Left ventricle myocardium superior (tissue), 1 donor: ENCODE results near the gene CARD10. TPM values are rescaled to one million over a fixed set of nuclear protein-coding genes. Genes with fewer than 3 reads are reported as not detected.

Experiments used
- ATAC-seq: fragments of 200-7000 bp; cut with Tn5 transposase; one replicate; pipeline ENCODE4 v1.9.1; 2020; ENCODE audit warnings: mild to moderate bottlenecking, moderate library complexity
- DNase-seq: peaks from one replicate; pipeline ENCODE4 v3.0.0-alpha.2; 2020
- intact Hi-C: fragments of 100-400 bp; cut with micrococcal nuclease; formaldehyde crosslinking; loops from one replicate; pipeline ENCODE4 v1.11.0; 2022
- total RNA-seq: library from RNA; stranded (reverse); fragmentation: NEBNext Ultra II Directional; extraction: Animal tissue kit (Norgen Biotek cat#: 25700); gene quantifications from one replicate; pipeline ENCODE4 v1.2.1, GENCODE V29; 2021
- donor health status: DM: no; HTN: yes; CAD: no; lungs with severe emphysema.

The CARD10 gene
- total RNA-seq, 1 donor from 2014 or later: 10.0 TPM

DNA sequence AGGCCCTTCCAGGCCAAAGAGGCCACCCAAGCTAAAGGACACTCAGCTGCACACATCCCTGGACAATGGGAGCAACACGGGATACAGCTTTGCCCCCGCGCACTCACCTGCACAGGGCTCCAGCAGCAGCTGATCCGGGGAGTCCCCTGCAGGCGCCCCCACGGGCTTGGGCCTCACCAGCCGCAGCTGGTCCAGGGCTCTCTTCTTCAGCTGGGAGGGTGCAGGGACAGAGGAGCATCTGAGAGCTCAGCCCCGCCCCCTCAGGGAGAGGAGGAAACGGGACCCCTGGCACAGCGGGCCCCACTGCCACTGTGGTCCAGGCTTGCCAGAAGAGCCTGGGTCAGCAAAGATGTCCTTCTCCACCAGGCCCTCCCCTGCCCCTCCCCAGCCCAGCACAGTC lies 25.2 kb downstream of the CARD10 start:
- intact Hi-C loops: no loop called here
- ATAC-seq (no peak), DNase-seq (no peak)

DNA sequence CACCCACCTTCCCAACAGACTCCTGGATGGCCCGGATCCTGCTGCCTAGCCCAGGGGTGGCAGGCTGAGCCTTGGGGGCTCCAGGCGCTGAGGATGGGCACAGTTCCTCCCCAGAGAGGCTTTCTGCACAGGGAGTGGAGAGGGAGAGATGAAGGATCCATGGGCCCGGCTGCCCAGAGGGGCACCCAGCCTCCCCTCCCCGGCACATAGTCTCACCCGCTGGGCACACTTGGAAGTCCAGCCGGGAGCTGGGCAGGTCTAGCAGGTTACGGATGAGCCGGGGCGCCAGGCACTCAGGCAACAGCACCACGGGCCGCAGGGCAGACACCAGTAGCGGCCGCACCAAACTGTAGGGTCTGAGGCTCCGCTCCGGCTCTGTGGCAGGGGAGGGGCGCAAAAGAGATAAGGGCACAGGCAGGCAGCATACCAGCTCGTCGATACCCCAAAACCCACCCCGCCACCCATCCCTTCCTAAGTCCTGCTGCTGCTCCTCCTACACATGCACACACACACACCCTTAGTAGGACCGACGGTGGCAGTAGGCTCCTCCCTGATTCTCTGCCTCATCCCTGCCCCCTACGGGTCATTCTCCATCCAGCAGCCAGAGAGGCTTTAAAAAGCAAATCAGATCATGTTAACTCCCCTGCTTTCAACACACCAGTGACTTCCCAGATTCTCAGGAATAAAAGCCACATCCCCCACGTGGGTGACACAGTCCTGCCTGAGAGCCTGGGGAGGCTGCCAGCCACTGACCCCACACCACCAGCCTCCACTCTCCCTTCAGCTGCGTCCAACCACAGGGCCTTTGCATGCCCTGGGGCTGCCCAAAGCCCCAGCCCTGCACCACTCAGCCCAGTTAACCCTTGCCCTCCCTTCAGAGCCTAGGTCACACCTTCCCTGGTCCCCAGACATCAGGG lies 26.5 kb downstream of the CARD10 start:
- intact Hi-C loops: no loop called here
- ATAC-seq (peak; percentile 17), DNase-seq (no peak)

DNA sequence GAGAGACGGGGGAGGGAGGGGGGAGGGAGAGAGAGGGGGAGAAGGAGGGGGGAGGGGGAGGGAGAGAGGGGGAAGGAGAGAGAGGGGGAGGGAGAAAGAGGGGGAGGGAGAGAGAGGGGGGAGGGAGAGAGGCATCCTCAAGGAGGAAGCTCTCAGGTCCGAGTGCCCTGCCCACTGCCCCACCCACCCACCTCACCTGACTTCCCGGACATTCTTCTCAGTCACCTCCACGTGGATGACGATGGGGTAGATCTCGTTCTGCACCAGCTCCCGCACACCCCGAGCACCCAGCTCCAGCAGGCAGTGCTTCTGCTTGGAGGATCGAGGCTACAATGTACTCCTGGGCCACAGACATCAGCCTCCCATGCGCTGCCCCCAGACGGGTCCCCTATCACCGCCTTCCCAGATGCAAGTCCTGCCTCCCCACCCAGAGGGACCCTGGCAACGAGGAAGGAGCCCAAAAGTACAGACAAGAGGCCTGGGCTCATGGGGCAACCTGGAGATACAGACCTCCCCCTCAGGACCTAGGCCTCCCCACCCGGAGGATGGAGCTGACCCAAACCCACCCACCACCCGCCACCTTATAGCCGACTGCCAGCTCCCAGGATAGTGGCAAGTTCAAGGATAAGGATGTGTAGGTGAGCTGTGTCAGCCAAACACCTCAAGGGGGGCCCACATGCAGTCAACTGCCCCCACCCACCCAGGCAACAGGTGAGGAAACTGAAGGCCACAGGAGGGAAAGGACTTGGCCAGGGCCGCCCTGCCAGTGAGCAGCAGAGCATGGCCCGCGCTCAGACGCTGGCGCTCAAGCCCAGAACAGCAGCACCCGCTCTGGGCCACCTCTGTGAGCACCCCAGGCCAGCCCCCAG lies 27.4 kb downstream of the CARD10 start:
- intact Hi-C loops: no loop called here
- no peak for DNase-seq
- ATAC-seq: no peak

DNA sequence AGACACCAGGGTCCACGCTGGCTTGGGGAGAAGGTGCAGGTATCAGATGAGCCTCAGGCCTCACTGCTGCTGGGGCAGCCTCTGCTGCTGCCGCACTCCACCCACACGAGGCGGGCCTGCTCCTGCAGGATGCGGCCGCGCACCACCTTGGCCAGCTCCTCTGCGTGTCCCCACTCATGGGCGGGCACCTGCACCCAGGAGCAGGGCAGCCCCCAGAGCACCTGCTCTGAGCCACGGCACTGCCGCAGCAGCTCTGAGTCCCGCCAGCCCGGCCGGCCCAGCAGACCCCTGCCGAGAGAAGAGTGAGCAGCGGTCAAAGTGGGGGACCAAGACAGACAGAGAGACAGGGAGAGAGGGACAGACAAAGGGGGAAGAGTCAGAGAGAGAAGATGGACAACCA lies 28.1 kb downstream of the CARD10 start:
- ATAC-seq: no peak
- intact Hi-C loops: no loop called here
- no peak for DNase-seq

DNA sequence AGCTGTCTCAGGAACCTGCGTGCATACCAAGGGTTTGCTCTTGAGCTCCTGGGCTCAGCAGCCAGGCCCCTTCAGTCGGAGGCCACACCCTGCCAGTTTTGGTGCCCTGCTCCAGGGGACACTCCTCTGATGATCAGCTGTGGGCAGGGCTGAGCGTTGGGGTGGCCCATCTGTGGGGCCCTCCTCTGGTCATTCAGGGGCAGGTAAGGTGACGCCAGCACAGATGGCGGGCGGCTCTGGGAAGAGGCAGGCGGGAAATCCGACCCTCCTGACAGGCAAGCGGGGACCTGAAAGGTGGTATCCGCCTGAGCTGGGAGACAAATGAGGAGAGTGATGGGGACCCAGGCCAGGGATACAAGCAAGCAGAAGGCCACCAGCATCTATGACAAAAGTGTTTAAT lies 29.2 kb downstream of the CARD10 start:
- intact Hi-C loops: no loop called here
- ATAC-seq (no peak), DNase-seq (no peak)

DNA sequence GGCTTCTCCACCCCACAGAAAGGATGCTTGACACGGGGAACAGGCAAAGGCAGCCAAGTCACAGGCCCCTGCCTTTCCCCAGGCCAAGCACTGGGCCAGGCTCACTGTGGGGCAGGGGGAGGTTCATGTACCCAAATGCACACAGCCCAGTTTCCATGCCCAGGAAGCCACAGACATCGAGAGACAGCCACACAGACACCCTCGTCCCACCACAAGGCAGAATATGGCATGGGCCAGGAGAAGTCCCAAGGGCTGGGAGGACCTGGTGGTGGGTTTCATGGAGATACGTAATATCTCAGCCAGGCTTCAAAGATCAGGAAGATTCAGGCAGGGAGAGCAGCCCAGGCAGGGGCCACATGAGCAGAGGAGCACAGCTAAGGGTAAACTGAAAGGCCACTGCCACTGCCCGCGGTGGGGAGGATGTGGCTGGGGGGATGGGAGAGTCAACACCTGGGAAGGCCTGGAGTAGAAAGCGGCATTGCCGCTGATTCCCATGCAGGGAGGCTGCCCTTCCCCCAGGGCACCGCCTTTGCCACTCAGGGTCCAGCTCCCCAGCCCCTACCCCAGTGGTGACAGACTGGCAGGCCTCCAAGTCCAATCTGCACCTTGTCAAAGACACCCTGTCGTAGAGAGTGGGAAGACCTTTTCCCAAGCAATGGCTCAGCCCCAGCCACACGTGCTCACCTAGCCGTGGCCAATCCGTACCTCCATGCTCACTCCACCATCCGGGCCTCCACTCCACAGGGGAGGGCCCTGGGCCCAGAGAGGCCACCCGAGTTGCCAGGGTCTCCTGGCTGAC lies 30.7 kb downstream of the CARD10 start:
- no peak for DNase-seq
- ATAC-seq: no peak
- intact Hi-C loops: no loop called here

DNA sequence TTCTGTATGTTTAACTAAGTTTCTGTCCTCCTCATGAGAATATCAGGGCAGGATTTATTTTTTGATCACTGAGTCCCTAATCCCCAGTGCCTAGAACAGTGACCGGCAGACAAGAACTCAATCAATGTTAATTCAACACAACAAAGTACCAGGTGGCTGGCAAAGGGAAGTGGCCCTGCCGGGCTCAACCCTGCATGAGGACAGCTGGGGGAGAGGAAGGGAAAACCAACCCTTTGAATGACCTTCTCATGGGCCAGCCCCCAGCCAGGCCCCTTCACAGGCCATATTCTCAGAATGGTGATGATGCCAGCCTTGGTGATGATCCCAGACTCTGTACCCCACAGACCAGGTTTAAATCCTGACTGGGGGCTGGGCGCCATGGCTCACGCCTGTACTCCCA lies 31.6 kb downstream of the CARD10 start:
- DNase-seq: no peak
- no peak for ATAC-seq
- intact Hi-C loops: no loop called here

DNA sequence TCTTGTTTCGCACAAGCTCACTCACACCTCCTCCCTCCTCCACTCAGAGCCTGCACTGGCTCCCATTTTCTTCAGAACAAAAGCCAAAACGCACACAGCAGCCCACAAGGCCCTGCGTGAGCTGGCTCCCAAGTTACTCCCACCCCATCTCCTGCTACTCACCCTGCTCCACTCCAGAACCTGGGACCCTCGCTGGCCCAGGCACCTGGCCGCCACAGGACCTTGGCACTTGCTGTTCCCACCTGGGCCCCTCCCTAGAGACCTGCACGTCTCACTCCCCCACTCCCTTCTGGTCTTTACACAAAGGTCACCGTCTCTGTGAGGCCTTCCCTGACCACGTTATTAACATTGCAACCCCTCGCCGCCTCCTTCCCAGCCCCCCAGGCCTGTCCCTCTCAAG lies 32.1 kb downstream of the CARD10 start:
- ATAC-seq: no peak
- DNase-seq: no peak
- intact Hi-C loops: no loop called here

DNA sequence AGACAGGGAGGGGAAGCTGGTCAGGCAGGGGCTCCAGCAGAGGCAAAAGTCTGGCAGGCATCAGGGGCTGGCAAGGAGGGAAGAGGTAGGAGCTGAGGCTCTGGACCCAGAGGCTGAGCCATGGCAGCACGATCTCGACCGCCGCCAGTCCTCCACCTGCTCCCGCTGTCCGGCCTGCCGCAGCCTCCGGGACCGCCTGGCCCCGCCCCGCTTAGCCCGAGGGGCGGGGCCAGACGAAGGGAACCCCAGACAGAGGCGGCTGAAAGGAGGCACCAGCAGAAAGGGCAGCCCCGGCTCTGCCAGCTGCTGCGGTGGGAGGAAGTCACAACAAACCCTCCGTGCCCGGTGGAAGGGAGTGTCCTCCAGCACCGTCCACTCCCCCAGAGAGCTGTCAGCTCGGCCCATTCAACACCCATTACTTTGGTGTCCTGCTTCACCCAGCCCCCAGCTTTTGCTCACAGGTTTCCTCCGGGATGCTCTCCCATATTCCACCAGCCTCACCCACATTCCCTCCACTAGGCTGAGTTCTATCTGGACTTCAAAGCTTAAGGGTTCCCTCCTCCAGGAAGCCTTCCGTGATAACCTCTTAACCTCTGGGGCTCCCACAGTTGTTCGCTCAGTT lies 32.9 kb downstream of the CARD10 start, which contains the start of gene MFNG:
TSS of gene MFNG (minus strand) at position 161 of the 622 bp plus-strand sequence. CDS start 207 bp downstream, outside the sequence.
- peak; percentile 80 for DNase-seq
- peak; percentile 79 for ATAC-seq
- intact Hi-C loops: no loop called here

DNA sequence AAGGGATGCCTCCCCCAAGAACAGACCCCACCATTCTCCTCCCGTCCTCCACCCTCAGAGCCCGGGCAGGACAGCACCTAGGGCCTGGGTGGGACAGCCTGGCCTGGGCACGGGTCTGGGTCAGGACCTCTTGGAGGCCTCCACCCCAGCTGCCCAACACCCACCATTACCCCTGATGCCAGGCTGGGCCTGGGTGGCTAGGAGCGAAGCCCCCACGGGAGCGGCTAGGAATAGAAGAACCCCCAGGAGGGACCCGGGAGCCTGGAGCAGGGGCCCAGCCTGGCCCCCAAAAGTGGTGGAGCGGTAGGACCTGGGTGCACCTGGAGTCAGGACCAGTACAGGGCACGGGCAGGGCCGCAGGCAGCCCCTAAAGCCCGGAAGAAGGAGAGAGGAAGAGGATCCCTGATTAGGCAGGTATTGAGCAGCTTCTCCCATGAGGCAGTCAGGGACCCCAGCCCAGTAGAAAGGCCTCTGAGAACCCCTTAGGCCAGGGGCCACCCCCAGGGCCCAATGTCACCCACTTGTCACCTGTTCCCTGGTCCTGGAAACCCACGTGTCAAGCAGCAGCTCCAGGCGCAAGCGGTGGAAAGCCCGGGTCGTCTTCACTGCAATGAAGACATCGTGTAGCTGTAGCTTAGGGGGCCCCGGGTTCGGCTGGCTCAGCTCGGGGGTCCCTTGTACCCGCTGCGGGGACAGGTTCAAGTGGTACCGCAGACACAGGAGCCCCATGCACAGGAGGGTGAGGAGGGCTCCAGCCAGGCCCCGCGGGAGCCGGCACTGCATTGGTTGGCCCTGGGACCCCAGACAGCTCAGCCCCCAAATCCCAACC lies 33.6 kb downstream of the CARD10 start:
- ATAC-seq: no peak
- no peak for DNase-seq
- intact Hi-C loops: no loop called here

DNA sequence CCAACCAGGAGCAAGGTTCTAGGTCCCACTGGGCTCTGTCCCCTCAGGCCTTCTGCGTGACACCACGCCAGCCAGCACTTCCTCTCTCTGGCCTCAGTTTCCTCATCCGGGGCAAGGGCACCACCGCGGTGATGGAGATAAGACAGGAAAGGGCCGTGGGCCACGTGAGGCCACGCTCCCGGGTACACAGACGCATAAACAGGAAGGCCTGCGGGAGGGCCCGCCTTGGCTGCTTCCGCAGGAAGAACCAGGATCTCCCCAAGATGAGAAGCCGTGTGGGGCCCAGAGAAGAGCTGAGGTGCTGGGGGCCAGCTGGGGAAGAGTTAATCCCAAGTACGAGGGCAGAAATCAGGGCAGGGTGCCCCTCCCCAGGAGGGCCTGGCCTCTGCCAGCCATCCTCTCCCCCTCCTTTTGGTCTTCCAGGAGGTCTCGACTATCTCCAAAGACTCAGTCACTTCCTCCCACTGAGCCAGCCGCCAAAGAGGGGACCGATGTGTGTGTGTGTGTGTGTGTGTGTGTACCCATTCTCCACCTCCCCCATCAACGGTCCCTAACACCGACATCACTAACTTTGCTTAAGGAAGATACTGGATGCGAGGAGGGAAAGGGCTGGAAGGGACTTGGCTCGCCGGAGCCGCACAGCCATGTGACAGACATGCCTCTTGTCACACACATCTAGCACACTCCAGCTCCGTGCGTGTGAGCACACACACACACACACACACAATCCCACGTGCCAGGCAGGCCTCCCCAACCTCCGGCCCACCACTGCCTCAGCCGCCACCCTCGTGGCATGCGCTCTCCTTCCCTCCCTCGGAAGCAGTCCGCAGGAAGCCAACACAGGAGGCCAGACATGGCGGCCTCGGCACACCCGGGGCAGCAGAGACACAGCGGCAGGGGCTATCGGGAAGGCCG lies 34.5 kb downstream of the CARD10 start:
- intact Hi-C loops: no loop called here
- ATAC-seq: peak; percentile 64
- peak; percentile 82 for DNase-seq

DNA sequence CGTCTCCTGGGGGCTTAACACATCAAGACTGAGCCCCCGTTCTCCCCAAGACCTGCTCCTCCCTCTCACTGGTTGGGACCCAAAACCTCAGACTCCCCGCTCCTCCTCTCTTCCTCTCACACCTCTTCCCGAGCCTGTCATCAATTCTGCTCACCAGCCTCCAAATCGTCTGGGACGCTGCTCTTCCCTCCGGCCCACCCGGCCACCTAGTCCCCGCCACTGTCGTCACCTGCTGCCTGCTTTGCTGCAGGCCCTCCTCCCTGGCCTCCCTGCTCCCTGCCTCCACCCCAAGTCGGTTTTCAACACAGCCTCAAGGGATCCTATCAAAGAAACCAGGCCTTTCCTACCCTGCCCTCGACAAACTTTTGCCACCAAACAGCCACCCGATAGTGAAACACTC lies 36.2 kb downstream of the CARD10 start:
- intact Hi-C loops: no loop called here
- ATAC-seq (no peak), DNase-seq (no peak)

DNA sequence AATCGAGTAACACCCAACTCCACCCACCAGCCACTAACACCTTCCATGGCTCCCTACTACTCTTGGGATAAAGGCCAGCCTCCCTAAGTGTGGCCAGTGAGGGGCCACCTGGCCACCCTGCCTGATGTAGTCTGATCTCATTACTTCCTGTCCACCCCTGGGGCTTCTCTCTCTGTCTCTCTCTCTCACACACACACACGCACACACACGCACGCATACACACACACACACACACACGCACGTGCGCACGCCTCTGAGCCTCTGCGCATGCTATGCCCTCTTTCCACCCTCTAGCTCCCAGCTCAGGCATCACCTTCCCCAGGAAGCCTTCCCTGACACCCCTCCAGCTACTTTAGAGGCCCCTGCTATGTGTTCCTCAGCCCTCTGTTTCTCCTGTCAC lies 37.0 kb downstream of the CARD10 start:
- intact Hi-C loops: no loop called here
- no peak for ATAC-seq
- no peak for DNase-seq

DNA sequence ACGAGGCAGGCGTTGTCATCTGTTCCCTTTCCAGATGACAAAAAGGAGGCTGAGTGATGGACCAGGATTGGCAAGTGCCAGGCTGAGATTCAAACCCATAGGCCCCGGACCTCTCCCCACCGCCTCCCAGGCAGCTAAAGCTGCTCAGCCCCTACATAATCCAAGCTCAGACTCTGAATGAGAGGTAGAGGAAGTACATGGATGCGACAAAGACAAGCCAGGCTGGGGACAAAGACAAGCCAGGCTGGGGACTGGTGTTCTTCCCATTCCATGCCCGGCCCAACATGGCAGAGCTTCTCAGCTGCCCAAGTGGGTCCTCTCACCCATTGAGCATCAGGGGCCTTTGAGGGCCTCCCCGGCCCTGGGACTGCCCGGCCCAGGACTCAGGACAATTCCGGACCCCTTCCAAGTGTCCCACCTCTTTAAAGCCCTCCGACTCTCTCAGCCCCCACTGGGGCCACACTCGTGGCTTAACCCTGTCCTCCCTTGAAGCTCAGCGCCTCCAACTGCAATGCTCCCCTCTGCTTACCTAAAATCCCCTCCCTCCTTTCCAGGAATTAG lies 37.8 kb downstream of the CARD10 start:
- intact Hi-C loops: no loop called here
- no peak for DNase-seq
- ATAC-seq: no peak

DNA sequence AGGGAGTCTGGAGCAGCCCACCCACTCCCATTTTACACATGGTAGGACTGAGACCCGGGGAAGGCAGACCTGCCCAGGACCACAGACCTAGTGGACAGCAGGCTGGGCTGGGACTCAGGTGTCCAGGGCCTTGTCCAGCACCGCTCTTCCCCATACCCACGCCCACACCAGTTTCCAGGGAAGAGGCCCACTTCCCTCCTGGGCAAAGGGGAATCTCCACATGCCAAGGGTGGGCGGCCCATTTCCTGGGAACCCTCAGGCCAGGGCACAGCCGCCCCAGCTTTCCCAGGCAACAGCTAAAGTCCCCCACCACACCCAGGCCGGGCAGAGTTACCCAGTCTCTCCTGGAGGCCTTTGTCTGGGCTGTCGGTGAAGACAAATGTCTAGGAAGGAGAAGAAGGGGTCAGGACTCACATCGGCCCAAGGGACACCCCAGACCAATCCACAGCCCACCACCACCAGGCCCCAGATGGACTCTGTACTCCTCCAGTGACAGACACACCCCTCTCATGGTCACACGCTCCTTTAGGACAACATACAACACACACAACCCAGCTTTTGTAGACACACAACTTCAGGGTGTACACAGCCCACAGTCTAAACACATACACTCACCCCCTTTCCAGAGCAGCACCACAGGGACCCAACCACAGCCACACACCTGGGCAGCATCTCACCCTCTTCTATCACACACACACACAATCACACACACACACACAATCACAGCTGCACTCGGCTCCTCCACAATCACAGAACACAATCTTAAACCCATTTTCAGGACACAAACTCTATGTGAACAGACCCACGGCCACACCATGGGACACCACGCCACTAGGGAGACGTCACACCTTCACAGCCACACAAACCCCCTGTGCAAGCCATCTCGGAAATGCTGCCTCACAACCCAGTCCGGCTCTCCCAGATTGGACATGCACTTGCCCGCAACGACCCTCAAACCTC lies 38.5 kb downstream of the CARD10 start:
- ATAC-seq (no peak), DNase-seq (no peak)
- intact Hi-C loops: no loop called here

DNA sequence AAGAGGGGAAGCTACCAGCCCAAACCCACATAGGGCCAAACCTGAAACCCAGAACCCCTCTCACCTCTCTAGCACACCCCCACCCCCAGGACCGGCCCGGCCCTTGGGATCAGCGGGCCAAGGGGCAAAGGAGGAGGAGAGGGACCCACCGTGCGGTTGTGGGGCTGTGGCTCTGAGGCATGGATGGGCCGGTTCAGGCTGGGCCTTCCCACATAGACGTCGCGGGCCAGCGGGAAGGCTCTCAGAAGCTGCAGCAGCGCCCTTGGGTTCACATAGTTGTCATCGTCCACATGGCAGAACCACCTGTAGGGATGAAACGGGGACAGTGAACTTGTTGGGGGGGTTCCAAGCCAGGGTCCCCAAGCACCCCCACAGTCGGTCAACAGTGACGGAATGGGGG lies 40.0 kb downstream of the CARD10 start:
- intact Hi-C loops: no loop called here
- DNase-seq: no peak
- no peak for ATAC-seq
